ENCODE results near the gene HSPA6.
A peak's percentile ranks its signal among the peaks of the same experiment; 100 is the strongest.
"Not testable (repeated sequence)": the region's sequence is repeated elsewhere in the genome, so short reads cannot be mapped to it uniquely, and the experiment has no call there.

HSPA6 gene

GRCh38 chr1:161505686-161506085 is 18.7 kb upstream of the HSPA6 start:
- no peak for DNase-seq

GRCh38 chr1:161506336-161507223 is 17.8 kb upstream of the HSPA6 start:
- peak; percentile 76 for DNase-seq

- no peak for DNase-seq
Observed at GRCh38 chr1:161510477-161510876, 13.9 kb upstream of the HSPA6 start.

GRCh38 chr1:161511018-161511755 is 13.2 kb upstream of the HSPA6 start:
- peak; percentile 92 for DNase-seq

DNA sequence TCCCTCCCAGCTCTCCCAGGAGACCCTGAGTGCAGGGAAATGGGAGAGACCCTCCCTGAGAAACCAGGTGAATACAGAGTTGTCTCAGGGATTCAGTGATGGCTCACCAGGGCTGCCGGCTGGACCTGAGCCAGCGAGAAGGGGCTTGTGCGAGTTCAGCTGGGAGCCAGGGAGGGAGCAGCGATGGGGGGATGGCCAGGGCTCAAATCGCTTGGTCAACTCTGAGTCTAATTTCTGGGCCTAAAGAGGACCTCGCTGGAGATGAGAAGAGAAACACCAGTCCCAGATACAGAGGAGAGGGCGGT is 12.6 kb upstream of the HSPA6 start:
- DNase-seq: no peak

DNA sequence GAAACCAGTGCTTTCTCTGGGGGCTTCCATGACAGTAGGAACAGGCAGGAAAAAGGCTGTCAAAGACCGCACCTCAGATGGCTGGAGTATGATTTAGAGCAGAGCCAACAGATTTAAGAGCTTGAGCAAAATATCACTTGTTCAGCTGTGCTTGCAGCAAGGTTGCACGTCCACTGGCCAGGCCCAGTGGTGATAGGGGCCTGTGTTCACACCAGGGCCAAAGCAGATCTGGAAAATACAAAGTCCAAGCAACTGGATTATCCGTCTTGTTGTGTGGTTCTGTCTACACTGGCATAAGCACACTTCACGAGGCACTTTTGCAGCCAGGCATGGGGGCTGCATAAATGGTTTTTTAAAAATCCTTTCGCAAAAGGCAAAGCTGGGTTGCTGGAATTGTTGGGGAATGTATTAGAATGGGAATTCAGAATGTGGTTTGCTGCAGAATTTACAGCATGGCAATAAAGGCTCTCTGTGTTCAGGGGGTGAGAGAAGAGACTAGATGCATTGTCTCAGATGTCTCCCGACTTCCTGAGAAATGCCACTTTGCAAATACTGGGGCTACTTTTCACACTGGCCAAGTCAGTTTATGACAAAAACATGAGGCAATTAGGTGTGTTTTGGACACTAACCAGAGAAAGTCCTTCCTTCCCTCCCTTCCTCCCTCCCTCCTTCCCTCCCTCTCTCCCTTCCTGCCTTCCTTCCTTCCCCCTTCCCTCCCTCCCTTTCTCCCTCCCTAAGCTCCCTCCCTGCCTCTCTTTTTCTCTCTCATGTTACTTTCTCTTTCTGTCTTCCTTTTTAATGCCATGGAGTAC is 11.5 kb upstream of the HSPA6 start:
- DNase-seq: not testable (repeated sequence)

DNA sequence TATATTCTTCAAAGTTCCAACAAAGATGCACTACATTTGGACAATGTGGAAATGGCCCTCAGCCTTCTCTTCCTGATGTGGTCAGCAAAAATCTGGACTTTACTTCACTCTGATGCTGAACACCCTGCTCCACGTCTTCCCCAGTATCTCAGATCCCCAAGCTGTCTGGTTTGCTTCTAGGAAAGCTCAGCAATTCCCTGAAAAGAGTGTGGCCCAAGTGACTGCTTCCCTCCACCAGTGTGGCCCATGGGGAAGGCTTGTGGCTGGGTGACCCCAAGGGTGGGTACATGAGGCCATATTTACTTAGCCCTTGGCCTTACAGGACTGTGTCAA is 10.9 kb upstream of the HSPA6 start:
- DNase-seq: not testable (repeated sequence)

DNA sequence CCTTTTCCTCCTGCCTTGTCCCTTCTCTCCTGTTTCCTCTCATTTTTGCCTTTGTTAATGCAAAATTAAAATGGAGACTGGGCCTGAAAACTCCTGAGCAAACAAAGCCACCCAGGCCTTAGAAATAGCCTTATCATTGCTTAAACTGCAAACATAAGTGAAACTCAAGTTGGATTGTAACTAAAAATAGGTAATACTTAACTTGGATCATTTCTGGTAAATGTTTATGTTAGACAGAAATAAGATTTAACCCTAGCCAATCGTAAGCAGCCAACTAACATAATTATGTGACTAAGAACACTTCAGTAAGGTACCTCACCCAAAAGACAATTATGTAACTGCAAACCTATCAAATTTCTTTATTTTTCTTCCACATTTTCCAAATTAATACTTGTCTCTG is 10.4 kb upstream of the HSPA6 start:
- DNase-seq: not testable (repeated sequence)

DNA sequence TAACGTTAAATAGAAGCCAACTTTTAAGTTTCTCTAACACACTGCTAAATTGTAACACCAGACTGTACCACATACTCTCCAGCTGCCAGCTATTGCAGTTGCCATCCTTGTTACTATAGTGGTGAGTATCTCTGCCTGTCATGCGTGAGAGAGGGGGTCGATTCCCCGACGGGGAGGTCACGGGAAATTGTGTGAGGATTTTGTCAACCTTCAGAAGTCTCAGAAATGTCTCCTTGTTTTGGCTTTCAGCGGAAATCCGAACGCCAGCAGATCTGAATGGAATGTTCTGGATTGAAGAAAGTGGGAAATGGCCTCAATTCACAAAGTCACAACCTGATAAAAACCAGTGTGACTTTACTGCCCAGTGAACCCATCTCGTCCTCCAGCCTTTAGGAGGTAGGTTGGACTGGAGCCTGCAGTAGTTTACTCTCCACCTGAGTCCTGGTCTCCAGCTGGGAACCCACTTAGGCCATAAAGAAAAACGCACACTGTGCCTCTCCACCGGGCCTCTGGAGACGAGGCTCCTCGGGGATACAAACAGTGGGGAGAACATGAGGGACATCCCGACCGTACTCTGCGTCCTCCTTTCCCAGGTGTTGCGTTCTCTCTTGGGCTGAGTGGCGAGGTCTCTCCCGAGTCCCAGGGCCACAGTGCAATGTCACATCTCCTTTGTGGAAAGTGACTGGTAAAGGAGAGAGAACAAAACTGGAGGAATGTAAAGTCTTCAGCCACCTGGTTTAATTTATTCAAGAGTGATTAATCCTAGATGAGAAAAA is 1.1 kb upstream of the HSPA6 start:
- not testable (repeated sequence) for DNase-seq

DNA sequence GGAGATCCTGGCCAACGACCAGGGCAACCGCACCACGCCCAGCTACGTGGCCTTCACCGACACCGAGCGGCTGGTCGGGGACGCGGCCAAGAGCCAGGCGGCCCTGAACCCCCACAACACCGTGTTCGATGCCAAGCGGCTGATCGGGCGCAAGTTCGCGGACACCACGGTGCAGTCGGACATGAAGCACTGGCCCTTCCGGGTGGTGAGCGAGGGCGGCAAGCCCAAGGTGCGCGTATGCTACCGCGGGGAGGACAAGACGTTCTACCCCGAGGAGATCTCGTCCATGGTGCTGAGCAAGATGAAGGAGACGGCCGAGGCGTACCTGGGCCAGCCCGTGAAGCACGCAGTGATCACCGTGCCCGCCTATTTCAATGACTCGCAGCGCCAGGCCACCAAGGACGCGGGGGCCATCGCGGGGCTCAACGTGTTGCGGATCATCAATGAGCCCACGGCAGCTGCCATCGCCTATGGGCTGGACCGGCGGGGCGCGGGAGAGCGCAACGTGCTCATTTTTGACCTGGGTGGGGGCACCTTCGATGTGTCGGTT is 477 bp downstream of the HSPA6 start:
- DNase-seq: not testable (repeated sequence)

GRCh38 chr1:161525321-161525720 is 981 bp downstream of the HSPA6 start:
- DNase-seq: not testable (repeated sequence)

DNA sequence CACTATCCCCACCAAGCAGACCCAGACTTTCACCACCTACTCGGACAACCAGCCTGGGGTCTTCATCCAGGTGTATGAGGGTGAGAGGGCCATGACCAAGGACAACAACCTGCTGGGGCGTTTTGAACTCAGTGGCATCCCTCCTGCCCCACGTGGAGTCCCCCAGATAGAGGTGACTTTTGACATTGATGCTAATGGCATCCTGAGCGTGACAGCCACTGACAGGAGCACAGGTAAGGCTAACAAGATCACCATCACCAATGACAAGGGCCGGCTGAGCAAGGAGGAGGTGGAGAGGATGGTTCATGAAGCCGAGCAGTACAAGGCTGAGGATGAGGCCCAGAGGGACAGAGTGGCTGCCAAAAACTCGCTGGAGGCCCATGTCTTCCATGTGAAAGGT is 1.6 kb downstream of the HSPA6 start:
- DNase-seq: not testable (repeated sequence)

- DNase-seq: not testable (repeated sequence)
Observed at GRCh38 chr1:161528550-161528949, 4.2 kb downstream of the HSPA6 start.

DNA sequence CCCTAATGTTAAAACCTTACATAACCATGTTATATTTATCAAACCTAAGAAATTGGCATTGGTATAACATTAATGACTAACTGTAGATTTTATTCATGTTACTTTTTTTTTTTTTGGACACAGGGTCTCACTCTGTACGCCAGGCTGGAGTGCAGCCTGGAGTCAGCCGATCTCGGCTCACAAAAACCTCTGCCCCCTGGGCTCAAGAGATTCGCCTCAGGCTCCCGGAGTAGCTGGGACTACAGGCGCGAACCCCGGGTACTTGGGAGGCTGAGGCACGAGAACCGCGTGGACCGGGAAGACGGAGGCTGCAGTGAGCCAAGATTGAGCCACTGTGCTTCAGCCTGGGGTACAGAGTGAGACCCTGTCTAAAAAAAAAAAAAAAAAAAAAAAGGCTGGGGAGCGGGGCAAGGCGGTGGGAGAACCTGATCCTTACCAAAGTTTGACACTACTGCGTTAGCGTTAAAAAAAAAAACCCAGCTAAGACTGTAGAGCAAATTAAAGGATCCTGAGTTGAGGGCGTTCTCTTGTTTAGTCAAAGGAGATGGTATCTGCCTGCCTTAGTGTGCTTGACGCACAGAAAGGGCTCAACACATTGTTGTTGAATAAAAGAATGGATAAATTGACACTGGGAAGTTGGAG is 5.2 kb downstream of the HSPA6 start:
- DNase-seq: not testable (repeated sequence)

DNA sequence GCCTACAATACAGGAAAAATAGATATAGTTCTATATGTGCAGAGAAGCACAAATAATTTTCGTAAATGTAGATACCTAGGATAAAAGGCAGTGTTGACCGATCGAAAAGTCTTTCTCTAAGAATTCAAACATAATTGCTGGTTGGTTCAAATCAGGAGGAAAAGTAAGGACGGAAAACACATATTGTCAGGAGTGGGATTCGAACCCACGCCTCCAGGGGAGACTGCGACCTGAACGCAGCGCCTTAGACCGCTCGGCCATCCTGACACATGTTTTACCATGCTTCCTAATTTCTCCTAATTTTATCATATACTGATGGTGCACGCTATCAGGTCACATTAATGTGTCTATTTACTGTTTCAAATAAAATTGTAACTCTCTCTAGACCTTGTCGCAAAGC is 5.8 kb downstream of the HSPA6 start:
- peak; percentile 56 for DNase-seq

DNA sequence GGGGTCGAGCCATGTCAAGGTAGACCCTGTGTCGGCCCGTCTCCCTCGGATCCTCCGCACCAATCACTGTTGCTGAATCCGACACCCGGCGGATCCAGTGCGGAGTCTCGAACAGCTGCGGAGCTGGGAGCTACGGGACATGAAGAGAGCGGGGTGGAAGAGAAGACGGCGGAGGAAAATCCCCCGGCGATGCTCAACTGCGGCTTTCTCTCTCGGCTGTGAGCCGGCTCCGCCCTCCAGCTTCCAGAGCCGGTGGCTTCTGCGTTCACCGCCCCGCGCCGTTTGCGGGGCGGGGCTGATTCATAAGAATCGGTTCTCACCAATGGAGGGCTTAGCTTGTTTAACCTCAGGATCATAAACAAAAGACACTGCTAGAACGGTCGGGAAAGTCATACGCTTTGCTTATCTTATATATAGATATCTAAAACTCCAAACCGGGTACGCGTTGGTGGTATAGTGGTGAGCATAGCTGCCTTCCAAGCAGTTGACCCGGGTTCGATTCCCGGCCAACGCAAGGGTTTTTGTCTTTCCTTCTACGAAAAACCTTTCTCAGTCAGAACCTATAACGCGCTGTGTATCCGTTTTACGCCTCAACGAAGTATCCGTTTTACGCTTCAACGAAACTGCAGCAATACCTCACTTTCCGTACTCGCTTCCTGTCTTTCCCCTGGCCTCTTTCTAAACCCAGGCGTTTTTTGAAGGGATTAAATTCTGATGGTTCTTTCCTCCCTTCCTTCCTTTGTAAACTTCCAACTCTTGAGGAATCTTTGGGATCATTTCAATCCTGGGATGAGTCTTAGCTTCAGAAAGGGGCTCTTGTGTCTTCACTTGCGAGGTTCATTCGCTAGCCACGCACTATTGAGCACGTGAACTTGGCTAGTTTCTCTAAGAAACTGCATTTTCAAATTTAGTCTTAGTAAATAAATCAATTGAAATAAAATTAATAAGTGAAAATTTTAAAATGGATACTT is 6.6 kb downstream of the HSPA6 start:
- DNase-seq: peak; percentile 95

DNA sequence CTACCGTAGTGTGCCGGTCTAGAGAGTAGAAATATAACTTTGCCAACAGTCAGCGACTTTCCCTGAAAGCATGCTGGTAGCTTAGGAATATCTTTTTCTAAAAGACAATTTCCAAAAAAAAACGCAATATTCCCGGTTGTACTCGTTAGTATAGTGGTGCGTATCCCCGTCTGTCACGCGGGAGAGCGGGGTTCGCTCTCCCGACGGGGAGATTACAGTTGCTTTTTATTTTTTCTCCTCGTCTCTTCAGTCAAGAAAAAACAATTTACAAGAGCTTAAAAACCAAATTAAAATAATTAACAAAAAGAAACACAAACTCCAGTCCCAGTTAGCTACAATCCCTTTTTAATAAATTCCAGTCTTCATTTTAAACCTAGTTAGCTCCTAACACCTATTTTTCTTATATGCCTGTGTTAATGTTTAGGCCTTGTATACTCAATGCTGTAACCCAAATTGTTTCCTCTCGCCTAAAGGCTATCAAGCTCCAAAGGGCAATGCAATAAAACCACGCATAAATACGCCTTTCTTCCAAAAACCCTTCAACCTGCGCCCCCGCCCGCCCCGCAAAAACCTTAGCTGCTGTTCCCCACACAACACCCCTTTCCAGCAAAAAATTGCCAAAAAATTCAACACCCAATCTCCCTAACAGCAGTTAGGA is 7.8 kb downstream of the HSPA6 start:
- DNase-seq: no peak

GRCh38 chr1:161532644-161533567 is 8.6 kb downstream of the HSPA6 start:
- not testable (repeated sequence) for DNase-seq
